Hematopoietic multipotent progenitor cell treated with erythropoietin and hydrocortisone succinate and interleukin-3 and kit ligand, for 8 days (in vitro differentiated cells): ENCODE data around the gene RAPGEF1.
"Not testable (repeated sequence)": the region's sequence is repeated elsewhere in the genome, so short reads cannot be mapped to it uniquely, and the experiment has no call there.

Source experiments
- DNase-seq: peaks from one replicate; pipeline ENCODE4 v3.0.0-alpha.2; 2015

RAPGEF1 gene

GRCh38 chr9:131728546-131728910 is 11.3 kb downstream of the RAPGEF1 start:
- DNase-seq = no peak

GRCh38 chr9:131727795-131728545 is 11.9 kb downstream of the RAPGEF1 start:
- DNase-seq = no peak

- DNase-seq = no peak
Measured at GRCh38 chr9:131727184-131727759, 12.6 kb downstream of the RAPGEF1 start.

- DNase-seq = no peak
Measured at GRCh38 chr9:131724683-131725082, 15.2 kb downstream of the RAPGEF1 start.

- no peak for DNase-seq
Measured at GRCh38 chr9:131723632-131724031, 16.2 kb downstream of the RAPGEF1 start.

GRCh38 chr9:131722255-131722654 is 17.6 kb downstream of the RAPGEF1 start:
- peak; percentile 26 for DNase-seq

GRCh38 chr9:131721076-131721475 is 18.8 kb downstream of the RAPGEF1 start:
- no peak for DNase-seq

- no peak for DNase-seq
Measured at GRCh38 chr9:131720330-131720729, 19.5 kb downstream of the RAPGEF1 start.

- DNase-seq = no peak
Measured at GRCh38 chr9:131719262-131719908, 20.5 kb downstream of the RAPGEF1 start.

GRCh38 chr9:131717719-131718460 is 22.0 kb downstream of the RAPGEF1 start:
- DNase-seq = no peak

- no peak for DNase-seq
Measured at GRCh38 chr9:131715906-131716305, 24.0 kb downstream of the RAPGEF1 start.

- DNase-seq = no peak
Measured at GRCh38 chr9:131714821-131715220, 25.1 kb downstream of the RAPGEF1 start.

- no peak for DNase-seq
Measured at GRCh38 chr9:131714161-131714646, 25.7 kb downstream of the RAPGEF1 start.

GRCh38 chr9:131713016-131713415 is 26.9 kb downstream of the RAPGEF1 start:
- DNase-seq = no peak

GRCh38 chr9:131712151-131712716 is 27.6 kb downstream of the RAPGEF1 start:
- DNase-seq = no peak

- DNase-seq = no peak
Measured at GRCh38 chr9:131709771-131710431, 30.0 kb downstream of the RAPGEF1 start.

- DNase-seq = not testable (repeated sequence)
Measured at GRCh38 chr9:131709010-131709770, 30.7 kb downstream of the RAPGEF1 start.

GRCh38 chr9:131708226-131709002 is 31.5 kb downstream of the RAPGEF1 start:
- peak; percentile 5 for DNase-seq

GRCh38 chr9:131707733-131708157 is 32.1 kb downstream of the RAPGEF1 start:
- DNase-seq = peak; percentile 64

- no peak for DNase-seq
Measured at GRCh38 chr9:131707050-131707449, 32.8 kb downstream of the RAPGEF1 start.

GRCh38 chr9:131706608-131706970 is 33.3 kb downstream of the RAPGEF1 start:
- no peak for DNase-seq
